Endothelial cell of umbilical vein (primary cell): ENCODE results near the gene SMYD4. TPM values are rescaled to one million over a fixed set of nuclear protein-coding genes. Genes with fewer than 3 reads are reported as not detected.

Experiments used
- BruUV-seq: library from RNA; stranded (reverse); fragments of 400-500 nt; replicated peaks from 2 replicates; lab custom pipeline; 2021; lab: Mats Ljungman, UMichigan
- CTCF ChIA-PET: fragments of 300-600, 350-600 bp; sonication (Branson Sonifier 250); formaldehyde crosslinking; loops from one replicate; lab custom pipeline; 2021; ENCODE audit warnings: antibody characterized with exemption, inconsistent platforms; lab: Charles Lee
- POLR2A ChIA-PET: fragments of 300-600, 350-600 bp; sonication (Branson Sonifier 250); formaldehyde crosslinking; loops from one replicate; lab custom pipeline; 2021; ENCODE audit warnings: antibody characterized with exemption, inconsistent platforms; lab: Charles Lee
- DNase-seq: peaks from one replicate; pipeline ENCODE4 v3.0.0-alpha.2; 2011; ENCODE audit warnings: low read depth, low spot score
- FAIRE-seq: peaks from 2 replicates; lab custom pipeline; 2011; peaks lifted over from hg19 to GRCh38; lab: Jason Lieb, UNC
- H2AFZ ChIP-seq: 2 replicates; pipeline ENCODE4 v1.6.0; 2012; ENCODE audit warnings: low read depth, low read length, control low read depth, inconsistent platforms
- H3K27ac ChIP-seq: 2 replicates; pipeline ENCODE4 v1.5.1; 2011; ENCODE audit warnings: low read depth, mild to moderate bottlenecking, control low read depth, low read length, moderate library complexity; ENCODE audit not compliant: insufficient read depth
- H3K27me3 ChIP-seq, 2 experiments: 2 replicates each; pipeline versions ENCODE4 v1.6.0 to v1.6.1; 2011; ENCODE audit warnings: low read length in 2 of 2, mixed read lengths in 1 of 2; ENCODE audit not compliant: control insufficient read depth in 2 of 2, insufficient read depth in 2 of 2
- H3K36me3 ChIP-seq, 2 experiments: 2 replicates in 1 of 2; 3 replicates in 1 of 2; pipeline ENCODE4 v1.5.1; 2011; ENCODE audit warnings: low read length in 2 of 2, mild to moderate bottlenecking in 1 of 2, moderate library complexity in 1 of 2; ENCODE audit not compliant: control insufficient read depth in 2 of 2, insufficient read depth in 2 of 2; ENCODE audit errors: extremely low read depth in 1 of 2
- H3K4me1 ChIP-seq: 3 replicates; pipeline ENCODE4 v1.5.1; 2011; ENCODE audit warnings: mild to moderate bottlenecking, low read length; ENCODE audit not compliant: control insufficient read depth, insufficient read depth; ENCODE audit errors: extremely low read depth
- H3K4me2 ChIP-seq: 2 replicates; pipeline ENCODE4 v1.6.1; 2011; ENCODE audit warnings: low read length, control low read depth, mixed read lengths; ENCODE audit not compliant: insufficient read depth
- H3K4me3 ChIP-seq, 3 experiments: fragments of 200-600 bp in 1 of 3; sonication (generic), shearing (Covaris generic) in 1 of 3; replicated peaks in 1 of 3; 2 replicates each; pipeline ENCODE4 v1.5.1; 2011 to 2016; ENCODE audit warnings: control low read depth in 3 of 3, low read length in 3 of 3, mild to moderate bottlenecking in 2 of 3, inconsistent platforms in 1 of 3, low read depth in 1 of 3, moderate library complexity in 1 of 3; ENCODE audit not compliant: insufficient read depth in 1 of 3
- H3K79me2 ChIP-seq: 2 replicates; pipeline ENCODE4 v1.6.0; 2012; ENCODE audit warnings: low read length, inconsistent platforms; ENCODE audit not compliant: control insufficient read depth, insufficient read depth
- H3K9ac ChIP-seq: replicated peaks from 2 replicates; pipeline ENCODE3; 2011; ENCODE audit warnings: low read length, control low read depth; ENCODE audit not compliant: insufficient read depth; ENCODE audit errors: extremely low read depth
- H3K9me1 ChIP-seq: replicated peaks from 3 replicates; pipeline ENCODE4 v1.6.0; 2011; ENCODE audit warnings: mild to moderate bottlenecking, low read length; ENCODE audit not compliant: control insufficient read depth, insufficient read depth; ENCODE audit errors: extremely low read depth
- H3K9me3 ChIP-seq: replicated peaks from 2 replicates; pipeline ENCODE4 v1.5.1; 2012; ENCODE audit warnings: low read length, inconsistent platforms; ENCODE audit not compliant: control insufficient read depth, insufficient read depth
- H4K20me1 ChIP-seq: replicated peaks from 2 replicates; pipeline ENCODE3; 2011; ENCODE audit warnings: mild to moderate bottlenecking, low read length; ENCODE audit not compliant: control insufficient read depth, insufficient read depth; ENCODE audit errors: extremely low read depth
- EZH2 ChIP-seq: IDR thresholded peaks from 2 replicates; pipeline ENCODE4 v1.6.1; 2012; ENCODE audit warnings: borderline replicate concordance, low read depth, mild to moderate bottlenecking, moderate library complexity, low read length, inconsistent platforms; ENCODE audit not compliant: severe bottlenecking
- FOS ChIP-seq: IDR thresholded peaks from 2 replicates; pipeline ENCODE4 v1.6.1; 2011; ENCODE audit warnings: mild to moderate bottlenecking, low read length, moderate library complexity, borderline replicate concordance; ENCODE audit not compliant: insufficient read depth
- GATA2 ChIP-seq: IDR thresholded peaks from 2 replicates; pipeline ENCODE4 v1.7.0; 2011; ENCODE audit warnings: low read depth, mild to moderate bottlenecking, moderate library complexity, mixed read lengths, low read length; ENCODE audit not compliant: insufficient read length, insufficient read depth
- JUN ChIP-seq: IDR thresholded peaks from 2 replicates; pipeline ENCODE4 v1.6.1; 2011; ENCODE audit warnings: borderline replicate concordance, low read depth; ENCODE audit not compliant: insufficient read length, insufficient read depth
- MYC ChIP-seq: IDR thresholded peaks from one replicate; pipeline ENCODE4 v1.6.1; 2011; ENCODE audit warnings: mild to moderate bottlenecking, low read depth, low read length
- POLR2A ChIP-seq: IDR thresholded peaks from 2 replicates; pipeline ENCODE4 v1.6.1; 2012; ENCODE audit warnings: low read depth, mild to moderate bottlenecking, control low read depth, low read length
- POLR2AphosphoS5 ChIP-seq: IDR thresholded peaks from 2 replicates; pipeline ENCODE4 v1.6.1; 2012; ENCODE audit warnings: low read depth, mild to moderate bottlenecking, control low read depth, low read length, moderate library complexity; ENCODE audit not compliant: insufficient read depth
- dilution Hi-C: fragments of 300-500 bp; cut with MboI; formaldehyde crosslinking; loops from one replicate; pipeline ENCODE4 v1.15.0; 2019; ENCODE audit warnings: low sequenced_read_pairs; ENCODE audit not compliant: extremely low pct_ligation_motif_present
- intact Hi-C: fragments of 100-400 bp; cut with micrococcal nuclease; formaldehyde crosslinking; loops from one replicate; pipeline ENCODE4 v1.10.0; 2022
- polyA plus RNA-seq, 4 experiments: library from polyadenylated mRNA; depleted of rRNA in 3 of 4; stranded (reverse) in 3 of 4; unstranded in 1 of 4; fragments of >200 nt; gene quantifications; 2 replicates each; pipeline versions ENCODE4 v1.2.1 to v1.2.3, GENCODE V29; 2011 to 2012; ENCODE audit warnings: missing spikeins in 1 of 4
- total RNA-seq: library from RNA; stranded (reverse); gene quantifications from 2 replicates; pipeline ENCODE4 v1.2.3, GENCODE V29; 2021
- TF ChIP-seq, protein P1 (sequence below): IDR thresholded peaks from 2 replicates; pipeline ENCODE4 v1.6.1; 2011; ENCODE audit not compliant: insufficient read depth, insufficient read length
- TF ChIP-seq, protein P2 (sequence below), 2 donors: IDR thresholded peaks; 1 replicate in 1 of 2; 2 replicates in 1 of 2; pipeline ENCODE4 v1.5.1; 2011; ENCODE audit warnings: low read length in 2 of 2, mild to moderate bottlenecking in 2 of 2, moderate library complexity in 2 of 2, control low read depth in 1 of 2, inconsistent platforms in 1 of 2, low read depth in 1 of 2; ENCODE audit not compliant: insufficient read depth in 1 of 2; ENCODE audit errors: extremely low read depth in 1 of 2

SMYD4 gene
- total and polyA plus RNA-seq, 2 donors (not counting 3 experiments of a cell fraction or from before 2014, with no cell fraction given), result 6.0 to 14.6 TPM

DNA sequence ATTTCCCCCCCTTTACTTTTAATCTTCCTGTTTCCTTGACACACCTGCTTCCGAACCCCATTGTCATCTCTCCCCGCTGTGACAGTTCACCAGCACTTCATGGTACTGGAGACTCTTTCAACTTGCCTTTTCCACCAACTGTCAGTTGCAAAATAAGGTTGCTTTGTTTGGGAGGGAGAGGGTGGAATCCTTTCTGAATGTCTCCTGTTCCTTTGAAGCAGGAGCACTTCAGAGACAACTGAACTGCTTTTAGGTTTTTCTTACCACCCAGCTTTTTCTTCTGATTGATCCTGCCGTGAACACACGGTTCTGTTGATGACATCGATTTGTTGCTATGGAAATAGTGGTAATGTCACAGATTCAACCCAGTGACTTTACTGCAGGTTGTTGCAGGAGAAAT lies 42.1 kb upstream of the SMYD4 start:
- H3K4me1 ChIP-seq, result no peaks in the 10 kb centered on the region
- intact Hi-C loops (no loop called here), dilution Hi-C loops (no loop called here)
- TF ChIP-seq, protein P1, sequence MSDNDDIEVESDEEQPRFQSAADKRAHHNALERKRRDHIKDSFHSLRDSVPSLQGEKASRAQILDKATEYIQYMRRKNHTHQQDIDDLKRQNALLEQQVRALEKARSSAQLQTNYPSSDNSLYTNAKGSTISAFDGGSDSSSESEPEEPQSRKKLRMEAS, result no peak
- TF ChIP-seq POLR2A (no peak), JUN (no peak), POLR2AphosphoS5 (no peak), FOS (no peak), EZH2 (no peak), MYC (no peak), GATA2 (no peak)
- TF ChIP-seq, protein P2, sequence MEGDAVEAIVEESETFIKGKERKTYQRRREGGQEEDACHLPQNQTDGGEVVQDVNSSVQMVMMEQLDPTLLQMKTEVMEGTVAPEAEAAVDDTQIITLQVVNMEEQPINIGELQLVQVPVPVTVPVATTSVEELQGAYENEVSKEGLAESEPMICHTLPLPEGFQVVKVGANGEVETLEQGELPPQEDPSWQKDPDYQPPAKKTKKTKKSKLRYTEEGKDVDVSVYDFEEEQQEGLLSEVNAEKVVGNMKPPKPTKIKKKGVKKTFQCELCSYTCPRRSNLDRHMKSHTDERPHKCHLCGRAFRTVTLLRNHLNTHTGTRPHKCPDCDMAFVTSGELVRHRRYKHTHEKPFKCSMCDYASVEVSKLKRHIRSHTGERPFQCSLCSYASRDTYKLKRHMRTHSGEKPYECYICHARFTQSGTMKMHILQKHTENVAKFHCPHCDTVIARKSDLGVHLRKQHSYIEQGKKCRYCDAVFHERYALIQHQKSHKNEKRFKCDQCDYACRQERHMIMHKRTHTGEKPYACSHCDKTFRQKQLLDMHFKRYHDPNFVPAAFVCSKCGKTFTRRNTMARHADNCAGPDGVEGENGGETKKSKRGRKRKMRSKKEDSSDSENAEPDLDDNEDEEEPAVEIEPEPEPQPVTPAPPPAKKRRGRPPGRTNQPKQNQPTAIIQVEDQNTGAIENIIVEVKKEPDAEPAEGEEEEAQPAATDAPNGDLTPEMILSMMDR (IDR thresholded peaks at IDR 0.05; ENCODE audit: extremely low read depth in 1 of 2, insufficient read depth in 1 of 2, low read depth in 1 of 2, low read length in 2 of 2), result no peak
- FAIRE-seq (no peak), DNase-seq (no peak)
- CTCF ChIA-PET, result no interaction called here
- no peak overlapping the region for H3K9ac ChIP-seq
- H3K4me3 ChIP-seq, result no peak overlapping the region
- no peaks in the 10 kb centered on the region for H4K20me1 ChIP-seq
- H3K79me2 ChIP-seq, result no peaks in the 10 kb centered on the region
- POLR2A ChIA-PET, result no interaction called here
- no peak overlapping the region for H2AFZ ChIP-seq
- no peaks in the 10 kb centered on the region for H3K27me3 ChIP-seq
- no peak overlapping the region for H3K4me2 ChIP-seq
- no TSS peak for BruUV-seq
- H3K9me1 ChIP-seq, result no peaks in the 10 kb centered on the region
- no peak overlapping the region for H3K27ac ChIP-seq
- H3K9me3 ChIP-seq, result no peaks in the 10 kb centered on the region
- H3K36me3 ChIP-seq, result peaks cover 4% of the 10 kb centered on the region in 2 experiments
